Adrenal gland (tissue), 12 donors: ENCODE measurements around the gene EYS. TPM values are rescaled to one million over a fixed set of nuclear protein-coding genes. Genes with fewer than 3 reads are reported as not detected.
A peak's percentile ranks its signal among the peaks of the same experiment; 100 is the strongest.
"Not testable (repeated sequence)": the region's sequence is repeated elsewhere in the genome, so short reads cannot be mapped to it uniquely, and the experiment has no call there.

Experiments used
- DNase-seq, 7 donors: peaks; one replicate each; pipeline ENCODE4 v3.0.0-alpha.2; 2019 to 2020
- H3K27ac ChIP-seq, 5 donors: fragments of 200-600 bp; sonication (generic) in 4 of 5; 1 replicate in 3 of 5; 2 replicates in 2 of 5; pipeline versions ENCODE4 v1.5.1 to v1.8.0; 2016 to 2020; ENCODE audit warnings: mild to moderate bottlenecking in 1 of 5
- H3K27me3 ChIP-seq: fragments of 200-600 bp; 2 replicates; pipeline ENCODE4 v1.8.0; 2021
- H3K36me3 ChIP-seq, 2 donors: fragments of 200-600 bp; replicated peaks in 1 of 2; 1 replicate in 1 of 2; 2 replicates in 1 of 2; pipeline versions ENCODE4 v1.5.1 to v1.8.0; 2018 to 2022
- H3K4me1 ChIP-seq, 2 donors: fragments of 200-600 bp; replicated peaks in 1 of 2; 1 replicate in 1 of 2; 2 replicates in 1 of 2; pipeline versions ENCODE4 v1.5.1 to v1.8.0; 2018 to 2021
- H3K4me3 ChIP-seq, 4 donors: fragments of 200-600 bp; sonication (generic) in 3 of 4; one replicate each; pipeline ENCODE4 v1.5.1; 2016 to 2018
- H3K9me3 ChIP-seq, 3 donors: fragments of 200-600 bp; sonication (generic) in 1 of 3; replicated peaks in 1 of 3; 1 replicate in 2 of 3; 2 replicates in 1 of 3; pipeline versions ENCODE4 v1.5.1 to v1.8.0; 2016 to 2021
- CTCF ChIP-seq, 6 experiments: fragments of 450-650 bp in 4 of 6; fragments of 200-600 bp in 2 of 6; sonication (generic) in 1 of 6; IDR thresholded peaks; 1 replicate in 5 of 6; 2 replicates in 1 of 6; pipeline versions ENCODE4 v1.5.1 to v1.8.0; 2016 to 2021; ENCODE audit warnings: antibody characterized with exemption in 6 of 6, mild to moderate bottlenecking in 2 of 6, moderate library complexity in 1 of 6
- POLR2A ChIP-seq, 2 donors: fragments of 450-650 bp; IDR thresholded peaks; one replicate each; pipeline ENCODE4 v1.6.1; 2017; ENCODE audit warnings: antibody characterized with exemption in 2 of 2, mild to moderate bottlenecking in 2 of 2, moderate library complexity in 1 of 2
- WGBS, 4 donors: extraction: QIAGEN DNeasy Blood & Tissue Kit in 2 of 4; methylation state at CpG; one replicate each; pipeline versions ENCODE4 v1.1.5 to v1.1.7; 2013 to 2017; 5-methylcytosine and 5-hydroxymethylcytosine counted together
- intact Hi-C, 2 donors: fragments of 100-400 bp; cut with DNase I; formaldehyde crosslinking; loops; one replicate each; pipeline versions ENCODE4 v1.14.1 to v1.15.0; 2022 to 2023
- polyA plus RNA-seq, 3 donors: library from polyadenylated mRNA; stranded (reverse); fragments of 200-250 nt in 2 of 3; fragments of 350-450 nt in 1 of 3; fragmentation: Illumina TruSeq in 1 of 3; extraction: RNeasy Lipid Tissue Mini Kit (QIAGEN cat#74804) in 1 of 3; gene quantifications; one replicate each; pipeline ENCODE4 v1.2.3, GENCODE V29; 2013 to 2014
- total RNA-seq, 9 donors: library from RNA; depleted of rRNA in 4 of 9; stranded (reverse); fragments of >200 nt in 4 of 9; fragments of 120-200 nt in 1 of 9; fragmentation: NEBNext Ultra II Directional in 1 of 9; extraction: Animal tissue kit (Norgen Biotek cat#: 25700) in 1 of 9; gene quantifications; one replicate each; pipeline versions ENCODE4 v1.1.0 to v1.2.4, GENCODE V29; 2013 to 2023
- donor health status: healthy with polysubstance abuse.
- donor health status: Bipolar disorder and iron deficiency.
- donor health status: DM: yes; HTN: yes; CAD: no.
- donor health status: DM: no; HTN: no; CAD: no.
- donor health status: DM: no; HTN: no; CAD: no.
- donor health status: DM: yes; HTN: yes; CAD: no.

The EYS gene
- total and polyA plus RNA-seq, 12 donors, result 0.03 to 3.1 (median 0.18) TPM; not detected in 7

- Histone ChIP-seq H3K4me3 (no peak overlapping the region), H3K4me1 (no peaks in the 10 kb centered on the region), H3K27ac (no peak overlapping the region), H3K9me3 (no peaks in the 10 kb centered on the region), H3K36me3 (no peaks in the 10 kb centered on the region), H3K27me3 (no peaks in the 10 kb centered on the region)
- intact Hi-C loops, result no loop called here
- no peak for DNase-seq
- TF ChIP-seq CTCF (IDR thresholded peaks at IDR 0.05) (no peak), POLR2A (IDR thresholded peaks at IDR 0.05) (no peak)
- 46 to 57% (median 54%) methylated on average over 4 of the region's 4 CpGs for WGBS, 4 donors
Measured at GRCh38 chr6:65350530-65350929, 356.5 kb downstream of the EYS start.

GRCh38 chr6:65302655-65303054, 404.4 kb downstream of the EYS start:
- H3K9me3 ChIP-seq, DNase-seq, H3K27ac ChIP-seq, H3K4me3 ChIP-seq, H3K27me3 ChIP-seq, H3K4me1 ChIP-seq, H3K36me3 ChIP-seq, intact Hi-C loops: not testable (repeated sequence)
- 69 to 94% (median 80%) methylated on average over 3 to 9 of the region's 10 CpGs for WGBS, 4 donors

GRCh38 chr6:65299236-65299635, 407.8 kb downstream of the EYS start:
- no peak overlapping the region for H3K4me3 ChIP-seq
- no peaks in the 10 kb centered on the region for H3K36me3 ChIP-seq
- TF ChIP-seq CTCF (IDR thresholded peaks at IDR 0.05) (no peak), POLR2A (IDR thresholded peaks at IDR 0.05) (no peak)
- no peaks in the 10 kb centered on the region for H3K9me3 ChIP-seq
- no peaks in the 10 kb centered on the region for H3K4me1 ChIP-seq
- no peak overlapping the region for H3K27ac ChIP-seq
- 75 to 81% (median 80%) methylated on average over 2 of the region's 2 CpGs for WGBS, 4 donors
- intact Hi-C loops, result no loop called here
- no peaks in the 10 kb centered on the region for H3K27me3 ChIP-seq
- DNase-seq, result peak in 1 of 7 donors; percentile 1

- H3K27ac ChIP-seq, result no peak overlapping the region
- H3K27me3 ChIP-seq, result no peaks in the 10 kb centered on the region
- intact Hi-C loops, result no loop called here
- TF ChIP-seq POLR2A (IDR thresholded peaks at IDR 0.05) (no peak), CTCF (IDR thresholded peaks at IDR 0.05) (no peak)
- no peaks in the 10 kb centered on the region for H3K36me3 ChIP-seq
- H3K9me3 ChIP-seq, result no peaks in the 10 kb centered on the region
- H3K4me3 ChIP-seq, result no peak overlapping the region
- H3K4me1 ChIP-seq, result no peaks in the 10 kb centered on the region
- WGBS, 4 donors, result 70 to 80% (median 72%) methylated on average over 4 of the region's 4 CpGs
- no peak for DNase-seq
Measured at GRCh38 chr6:65295812-65296211, 411.2 kb downstream of the EYS start.

GRCh38 chr6:65289491-65289890, 417.5 kb downstream of the EYS start:
- WGBS, 4 donors, result 79 to 88% (median 83%) methylated on average over 2 of the region's 2 CpGs

More at GRCh38 chr6:65289491-65289890, 417.5 kb downstream of the EYS start:
- H3K9me3 ChIP-seq, result peaks cover 0 to 7% (median 0%) of the 10 kb centered on the region in 3 donors
- H3K27ac ChIP-seq, result no peak overlapping the region
- no peaks in the 10 kb centered on the region for H3K4me1 ChIP-seq
- no peak overlapping the region for H3K4me3 ChIP-seq
- DNase-seq, result no peak
- TF ChIP-seq POLR2A (IDR thresholded peaks at IDR 0.05) (no peak), CTCF (IDR thresholded peaks at IDR 0.05) (no peak)
- no peaks in the 10 kb centered on the region for H3K27me3 ChIP-seq
- intact Hi-C loops, result no loop called here
- no peaks in the 10 kb centered on the region for H3K36me3 ChIP-seq
